Nephron (organoid): Measurements from ENCODE around the gene BTLA.
A peak's percentile ranks its signal among the peaks of the same experiment; 100 is the strongest.
"Not testable (repeated sequence)": the region's sequence is repeated elsewhere in the genome, so short reads cannot be mapped to it uniquely, and the experiment has no call there.

Source experiments
- H3K27ac Mint-ChIP-seq, 3 experiments: 2 replicates each; pipeline ENCODE4 v1.8.0; 2020; ENCODE audit warnings: mixed read lengths in 3 of 3, mild to moderate bottlenecking in 2 of 3, moderate library complexity in 1 of 3
- H3K27me3 Mint-ChIP-seq: 2 replicates; pipeline ENCODE4 v1.8.0; 2021; ENCODE audit warnings: low read depth, mild to moderate bottlenecking, moderate library complexity, mixed read lengths
- H3K36me3 Mint-ChIP-seq: 2 replicates; pipeline ENCODE4 v1.8.0; 2020; ENCODE audit warnings: low read depth, mixed read lengths
- H3K4me1 Mint-ChIP-seq: 2 replicates; pipeline ENCODE4 v1.8.0; 2020; ENCODE audit warnings: mixed read lengths
- H3K4me3 Mint-ChIP-seq, 3 experiments: 2 replicates each; pipeline ENCODE4 v1.8.0; 2020; ENCODE audit warnings: mild to moderate bottlenecking in 3 of 3, mixed read lengths in 3 of 3, moderate library complexity in 2 of 3
- H3K9me3 Mint-ChIP-seq: 2 replicates; pipeline ENCODE4 v1.8.0; 2020; ENCODE audit warnings: mixed read lengths
- CTCF ChIP-seq, 3 experiments: fragments of 200-600 bp; sonication (generic); IDR thresholded peaks; one replicate each; pipeline ENCODE4 v1.5.0; 2021; ENCODE audit warnings: antibody characterized with exemption in 3 of 3; ENCODE audit not compliant: unreplicated experiment in 3 of 3

Gene BTLA

GRCh38 chr3:112498914-112499711, at the start of gene BTLA:
BTLA (minus strand) TSS chr3:112499472; CDS start chr3:112499358, 114 bp downstream.
- H3K4me1 Mint-ChIP-seq = no peaks in the 10 kb centered on the region
- H3K27me3 Mint-ChIP-seq = no peaks in the 10 kb centered on the region
- H3K27ac Mint-ChIP-seq = no peak within 1 kb of the TSS
- H3K4me3 Mint-ChIP-seq = no peak within 1 kb of the TSS
- no peaks in the 10 kb centered on the region for H3K36me3 Mint-ChIP-seq
- no peak for TF ChIP-seq CTCF (IDR thresholded peaks at IDR 0.05; ENCODE audit: unreplicated experiment in 3 of 3)
- no peaks in the 10 kb centered on the region for H3K9me3 Mint-ChIP-seq

- no peaks in the 10 kb centered on the region for H3K4me1 Mint-ChIP-seq
- H3K4me3 Mint-ChIP-seq = no peak overlapping the region
- H3K27ac Mint-ChIP-seq = no peak overlapping the region
- H3K9me3 Mint-ChIP-seq = no peaks in the 10 kb centered on the region
- H3K36me3 Mint-ChIP-seq = peaks cover 30% of the 10 kb centered on the region
- TF ChIP-seq CTCF (IDR thresholded peaks at IDR 0.05; ENCODE audit: unreplicated experiment in 3 of 3) = no peak
- no peaks in the 10 kb centered on the region for H3K27me3 Mint-ChIP-seq
Observed at GRCh38 chr3:112546216-112546759, 47.0 kb upstream of the BTLA start.

- H3K27me3 Mint-ChIP-seq = no peaks in the 10 kb centered on the region
Observed at GRCh38 chr3:112539825-112540650, 40.8 kb upstream of the BTLA start.

GRCh38 chr3:112531358-112531781, 32.1 kb upstream of the BTLA start:
- Mint-ChIP-seq H3K27me3 (no peaks in the 10 kb centered on the region), H3K9me3 (no peaks in the 10 kb centered on the region), H3K4me1 (no peaks in the 10 kb centered on the region), H3K36me3 (peaks cover 33% of the 10 kb centered on the region), H3K27ac (no peak overlapping the region), H3K4me3 (no peak overlapping the region)
- peak; percentile 50 to 67 (median 51) for TF ChIP-seq CTCF (IDR thresholded peaks at IDR 0.05; ENCODE audit: unreplicated experiment in 3 of 3)

More at GRCh38 chr3:112539825-112540650, 40.8 kb upstream of the BTLA start:
- TF ChIP-seq CTCF (IDR thresholded peaks at IDR 0.05; ENCODE audit: unreplicated experiment in 3 of 3) = no peak
- H3K4me3 Mint-ChIP-seq = no peak overlapping the region
- H3K4me1 Mint-ChIP-seq = no peaks in the 10 kb centered on the region
- peaks cover 42% of the 10 kb centered on the region for H3K36me3 Mint-ChIP-seq
- H3K27ac Mint-ChIP-seq = no peak overlapping the region
- H3K9me3 Mint-ChIP-seq = no peaks in the 10 kb centered on the region

- Mint-ChIP-seq H3K9me3 (no peaks in the 10 kb centered on the region), H3K27me3 (no peaks in the 10 kb centered on the region), H3K27ac (no peak overlapping the region), H3K4me3 (no peak overlapping the region), H3K4me1 (no peaks in the 10 kb centered on the region), H3K36me3 (peaks cover 29% of the 10 kb centered on the region)
- TF ChIP-seq CTCF (IDR thresholded peaks at IDR 0.05; ENCODE audit: unreplicated experiment in 3 of 3) = no peak
Observed at GRCh38 chr3:112530573-112530972, 31.3 kb upstream of the BTLA start.

- H3K4me3 Mint-ChIP-seq, H3K4me1 Mint-ChIP-seq, H3K9me3 Mint-ChIP-seq, H3K27me3 Mint-ChIP-seq, H3K27ac Mint-ChIP-seq: not testable (repeated sequence)
- H3K36me3 Mint-ChIP-seq = peaks cover 24% of the 10 kb centered on the region
Observed at GRCh38 chr3:112524127-112524526, 24.9 kb upstream of the BTLA start.
